ENCODE results near the gene BACH1. TPM values are rescaled to one million over a fixed set of nuclear protein-coding genes. Genes with fewer than 3 reads are reported as not detected.

Gene BACH1
- total RNA-seq, 2 experiments from 2014 or later, result 18.6 to 38.4 TPM

- no TSS peak for BruUV-seq (replicated peaks)
- Histone ChIP-seq H3K27ac (ENCODE audit: low read depth, low read length, poor library complexity, severe bottlenecking) (no peak overlapping the region), H3K4me3 (ENCODE audit: low read depth, low read length, poor library complexity, severe bottlenecking) (no peak overlapping the region), H3K9me2 (ENCODE audit: insufficient read depth, low read length) (no peaks in the 10 kb centered on the region), H3K4me1 (ENCODE audit: insufficient read depth, low read length, poor library complexity, severe bottlenecking) (no peaks in the 10 kb centered on the region), H3K36me3 (ENCODE audit: insufficient read depth, low read length) (peaks cover 4% of the 10 kb centered on the region; the same call in 1 of the 2 replicates), H3K79me2 (ENCODE audit: insufficient read depth, low read depth, low read length) (no peaks in the 10 kb centered on the region), H2AFZ (ENCODE audit: low read length) (no peak overlapping the region), H3K4me2 (ENCODE audit: low read length) (no peak overlapping the region), H3K9me3 (ENCODE audit: low read length) (no peaks in the 10 kb centered on the region), H4K20me1 (ENCODE audit: insufficient read depth, low read length) (0 out of 2 replicates have a peak, but pooled peaks cover 3% of the 10 kb centered on the region)
- DNase-seq (ENCODE audit: low spot score), result no peak
- CTCF ChIA-PET (ENCODE audit: unreplicated experiment), result interaction anchor here (1.4 kb wide), 1 partner anchor 11 kb away, joined by 3 read pairs; no protein-coding TSS in a partner anchor
- no peak for TF ChIP-seq EZH2phosphoT487 (IDR thresholded peaks at IDR 0.05; ENCODE audit: borderline replicate concordance, low read depth, low read length)
- TF ChIP-seq, protein P1, sequence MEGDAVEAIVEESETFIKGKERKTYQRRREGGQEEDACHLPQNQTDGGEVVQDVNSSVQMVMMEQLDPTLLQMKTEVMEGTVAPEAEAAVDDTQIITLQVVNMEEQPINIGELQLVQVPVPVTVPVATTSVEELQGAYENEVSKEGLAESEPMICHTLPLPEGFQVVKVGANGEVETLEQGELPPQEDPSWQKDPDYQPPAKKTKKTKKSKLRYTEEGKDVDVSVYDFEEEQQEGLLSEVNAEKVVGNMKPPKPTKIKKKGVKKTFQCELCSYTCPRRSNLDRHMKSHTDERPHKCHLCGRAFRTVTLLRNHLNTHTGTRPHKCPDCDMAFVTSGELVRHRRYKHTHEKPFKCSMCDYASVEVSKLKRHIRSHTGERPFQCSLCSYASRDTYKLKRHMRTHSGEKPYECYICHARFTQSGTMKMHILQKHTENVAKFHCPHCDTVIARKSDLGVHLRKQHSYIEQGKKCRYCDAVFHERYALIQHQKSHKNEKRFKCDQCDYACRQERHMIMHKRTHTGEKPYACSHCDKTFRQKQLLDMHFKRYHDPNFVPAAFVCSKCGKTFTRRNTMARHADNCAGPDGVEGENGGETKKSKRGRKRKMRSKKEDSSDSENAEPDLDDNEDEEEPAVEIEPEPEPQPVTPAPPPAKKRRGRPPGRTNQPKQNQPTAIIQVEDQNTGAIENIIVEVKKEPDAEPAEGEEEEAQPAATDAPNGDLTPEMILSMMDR (conservative IDR thresholded peaks at IDR 0.05; ENCODE audit: low read length), result no peak
- intact Hi-C loops (cut with micrococcal nuclease; ENCODE audit: unreplicated experiment), result no loop called here
- POLR2A ChIA-PET, result interaction anchor here (1.0 to 2.1 kb wide), 3 partner anchors 11 to 70 kb away, joined by 4 to 6 read pairs (median 6); no protein-coding TSS in a partner anchor
Measured at GRCh38 chr21:29340228-29340627, 41.5 kb downstream of the BACH1 start.

DNA sequence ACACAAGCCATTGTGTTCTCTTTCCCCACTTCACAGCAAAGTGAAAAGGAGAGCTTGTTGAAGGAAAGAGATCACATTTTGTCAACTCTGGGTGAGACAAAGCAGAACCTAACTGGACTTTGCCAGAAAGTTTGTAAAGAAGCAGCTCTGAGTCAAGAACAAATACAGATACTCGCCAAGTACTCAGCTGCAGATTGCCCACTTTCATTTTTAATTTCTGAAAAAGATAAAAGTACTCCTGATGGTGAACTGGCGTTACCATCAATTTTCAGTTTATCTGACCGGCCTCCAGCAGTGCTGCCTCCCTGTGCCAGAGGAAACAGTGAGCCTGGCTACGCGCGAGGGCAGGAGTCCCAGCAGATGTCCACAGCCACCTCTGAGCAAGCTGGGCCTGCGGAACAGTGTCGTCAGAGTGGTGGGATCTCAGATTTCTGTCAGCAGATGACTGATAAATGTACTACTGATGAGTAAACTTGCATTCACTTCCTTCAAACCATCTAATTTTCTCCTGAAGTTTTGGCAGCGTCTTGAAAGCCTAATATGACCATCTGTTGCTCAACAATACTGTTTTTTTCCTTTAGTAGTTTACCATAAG lies 43.7 kb downstream of the BACH1 start:
- TF ChIP-seq EZH2phosphoT487 (IDR thresholded peaks at IDR 0.05; ENCODE audit: borderline replicate concordance, low read depth, low read length), result no peak
- TF ChIP-seq, protein P1 (conservative IDR thresholded peaks at IDR 0.05; ENCODE audit: low read length), result no peak
- 0 out of 2 replicates have a peak, but pooled peaks cover 3% of the 10 kb centered on the region for H4K20me1 ChIP-seq (ENCODE audit: insufficient read depth, low read length)
- H3K4me2 ChIP-seq (ENCODE audit: low read length), result no peak overlapping the region
- DNase-seq (ENCODE audit: low spot score), result no peak
- H2AFZ ChIP-seq (ENCODE audit: low read length), result no peak overlapping the region
- H3K36me3 ChIP-seq (ENCODE audit: insufficient read depth, low read length), result peaks cover 4% of the 10 kb centered on the region; the same call in 1 of the 2 replicates
- no peaks in the 10 kb centered on the region for H3K9me2 ChIP-seq (ENCODE audit: insufficient read depth, low read length)
- H3K79me2 ChIP-seq (ENCODE audit: insufficient read depth, low read depth, low read length), result no peaks in the 10 kb centered on the region
- intact Hi-C loops (cut with micrococcal nuclease; ENCODE audit: unreplicated experiment), result no loop called here
- no peaks in the 10 kb centered on the region for H3K4me1 ChIP-seq (ENCODE audit: insufficient read depth, low read length, poor library complexity, severe bottlenecking)
- ChIA-PET CTCF (ENCODE audit: unreplicated experiment) (no interaction called here), POLR2A (interaction anchor here (0.6 to 1.1 kb wide), 2 partner anchors 11 to 319 kb away, joined by 3 read pairs; no protein-coding TSS in a partner anchor)
- H3K4me3 ChIP-seq (ENCODE audit: low read depth, low read length, poor library complexity, severe bottlenecking), result no peak overlapping the region
- no peak overlapping the region for H3K27ac ChIP-seq (ENCODE audit: low read depth, low read length, poor library complexity, severe bottlenecking)
- BruUV-seq (replicated peaks), result no TSS peak
- no peaks in the 10 kb centered on the region for H3K9me3 ChIP-seq (ENCODE audit: low read length)

- H3K9me3 ChIP-seq (ENCODE audit: low read length), result no peaks in the 10 kb centered on the region
- H3K4me2 ChIP-seq (ENCODE audit: low read length), result no peak overlapping the region
- no TSS peak for BruUV-seq (replicated peaks)
- no peaks in the 10 kb centered on the region for H3K9me2 ChIP-seq (ENCODE audit: insufficient read depth, low read length)
- intact Hi-C loops (cut with micrococcal nuclease; ENCODE audit: unreplicated experiment), result no loop called here
- H2AFZ ChIP-seq (ENCODE audit: low read length), result no peak overlapping the region
- TF ChIP-seq, protein P1 (conservative IDR thresholded peaks at IDR 0.05; ENCODE audit: low read length), result no peak
- TF ChIP-seq EZH2phosphoT487 (IDR thresholded peaks at IDR 0.05; ENCODE audit: borderline replicate concordance, low read depth, low read length), result no peak
- ChIA-PET CTCF (ENCODE audit: unreplicated experiment) (no interaction called here), POLR2A (interaction anchor here (0.6 to 1.1 kb wide), 2 partner anchors 12 to 320 kb away, joined by 3 read pairs; no protein-coding TSS in a partner anchor)
- H3K27ac ChIP-seq (ENCODE audit: low read depth, low read length, poor library complexity, severe bottlenecking), result no peak overlapping the region
- DNase-seq (ENCODE audit: low spot score), result no peak
- H4K20me1 ChIP-seq (ENCODE audit: insufficient read depth, low read length), result 0 out of 2 replicates have a peak, but pooled peaks cover 3% of the 10 kb centered on the region
- peaks cover 4% of the 10 kb centered on the region; the same call in 1 of the 2 replicates for H3K36me3 ChIP-seq (ENCODE audit: insufficient read depth, low read length)
- no peaks in the 10 kb centered on the region for H3K79me2 ChIP-seq (ENCODE audit: insufficient read depth, low read depth, low read length)
- peaks cover 10% of the 10 kb centered on the region for H3K4me1 ChIP-seq (ENCODE audit: insufficient read depth, low read length, poor library complexity, severe bottlenecking)
- no peak overlapping the region for H3K4me3 ChIP-seq (ENCODE audit: low read depth, low read length, poor library complexity, severe bottlenecking)
Measured at GRCh38 chr21:29343519-29343918, 44.8 kb downstream of the BACH1 start.

Measured in OCI-LY7 (cell line).